Natural killer cell (primary cell): Measurements from ENCODE around the gene RGS12. TPM values are rescaled to one million over a fixed set of nuclear protein-coding genes. Genes with fewer than 3 reads are reported as not detected.

Experiments used
- ATAC-seq, 3 donors: fragments of 150-1000 bp in 2 of 3; fragments of 200-7000 bp in 1 of 3; cut with Tn5 transposase; 1 replicate in 1 of 3; 2 replicates in 2 of 3; pipeline ENCODE4 v1.10.0; 2021; ENCODE audit warnings: mild to moderate bottlenecking in 2 of 3, moderate library complexity in 2 of 3
- DNase-seq, 2 donors: peaks; one replicate each; pipeline versions ENCODE4 v3.0.0 to v3.0.0-alpha.2; 2013 to 2021; ENCODE audit warnings: mixed read lengths in 1 of 2
- H3K27ac ChIP-seq: one replicate; pipeline ENCODE4 v1.5.1; 2013; ENCODE audit warnings: mild to moderate bottlenecking, low read length
- H3K27me3 ChIP-seq: one replicate; pipeline ENCODE4 v1.6.1; 2013; ENCODE audit warnings: low read length; ENCODE audit not compliant: control insufficient read depth, insufficient read depth
- H3K36me3 ChIP-seq: one replicate; pipeline ENCODE4 v1.6.1; 2013; ENCODE audit warnings: low read length; ENCODE audit not compliant: control insufficient read depth, insufficient read depth
- H3K4me1 ChIP-seq: one replicate; pipeline ENCODE4 v1.6.1; 2013; ENCODE audit warnings: low read length; ENCODE audit not compliant: control insufficient read depth, insufficient read depth
- H3K4me3 ChIP-seq: one replicate; pipeline ENCODE4 v1.5.1; 2013; ENCODE audit warnings: low read length
- H3K9me3 ChIP-seq: one replicate; pipeline ENCODE4 v1.6.1; 2013; ENCODE audit warnings: low read length; ENCODE audit not compliant: control insufficient read depth, insufficient read depth
- H3K27ac Mint-ChIP-seq, 2 donors: one replicate each; pipeline ENCODE4 v1.8.0; 2022; ENCODE audit warnings: mild to moderate bottlenecking in 2 of 2, mixed read lengths in 2 of 2, moderate library complexity in 1 of 2
- H3K27me3 Mint-ChIP-seq, 2 donors: one replicate each; pipeline ENCODE4 v1.8.0; 2022; ENCODE audit warnings: low read depth in 2 of 2, mixed read lengths in 2 of 2
- H3K36me3 Mint-ChIP-seq: one replicate; pipeline ENCODE4 v1.8.0; 2022; ENCODE audit warnings: mixed read lengths
- H3K4me1 Mint-ChIP-seq, 2 donors: one replicate each; pipeline ENCODE4 v1.8.0; 2022; ENCODE audit warnings: mixed read lengths in 2 of 2
- H3K4me3 Mint-ChIP-seq: one replicate; pipeline ENCODE4 v1.8.0; 2022; ENCODE audit warnings: mild to moderate bottlenecking, moderate library complexity, mixed read lengths
- H3K9me3 Mint-ChIP-seq, 2 donors: one replicate each; pipeline ENCODE4 v1.8.0; 2022; ENCODE audit warnings: mixed read lengths in 2 of 2
- WGBS: methylation state at CpG from one replicate; pipeline ENCODE4 v1.1.7; 2013; ENCODE audit warnings: missing lambda C conversion rate; ENCODE audit not compliant: insufficient coverage; 5-methylcytosine and 5-hydroxymethylcytosine counted together
- intact Hi-C: fragments of 100-400 bp; cut with micrococcal nuclease; formaldehyde crosslinking; loops from one replicate; pipeline ENCODE4 v1.14.2; 2022
- total RNA-seq, 4 donors: library from RNA; stranded (reverse); fragments of 120-200 nt in 1 of 4; gene quantifications; one replicate each; pipeline versions ENCODE4 v1.2.3 to v1.2.4, GENCODE V29; 2013 to 2022
- TF ChIP-seq, protein P1 (sequence below): fragments of 200-600 bp; IDR thresholded peaks from one replicate; pipeline ENCODE4 v1.8.0; 2022; ENCODE audit warnings: antibody characterized with exemption

RGS12 gene
- total RNA-seq, 3 donors from 2014 or later (not counting 1 experiment from before 2014, with no cell fraction given), result 10.5 to 12.3 (median 10.6) TPM

DNA sequence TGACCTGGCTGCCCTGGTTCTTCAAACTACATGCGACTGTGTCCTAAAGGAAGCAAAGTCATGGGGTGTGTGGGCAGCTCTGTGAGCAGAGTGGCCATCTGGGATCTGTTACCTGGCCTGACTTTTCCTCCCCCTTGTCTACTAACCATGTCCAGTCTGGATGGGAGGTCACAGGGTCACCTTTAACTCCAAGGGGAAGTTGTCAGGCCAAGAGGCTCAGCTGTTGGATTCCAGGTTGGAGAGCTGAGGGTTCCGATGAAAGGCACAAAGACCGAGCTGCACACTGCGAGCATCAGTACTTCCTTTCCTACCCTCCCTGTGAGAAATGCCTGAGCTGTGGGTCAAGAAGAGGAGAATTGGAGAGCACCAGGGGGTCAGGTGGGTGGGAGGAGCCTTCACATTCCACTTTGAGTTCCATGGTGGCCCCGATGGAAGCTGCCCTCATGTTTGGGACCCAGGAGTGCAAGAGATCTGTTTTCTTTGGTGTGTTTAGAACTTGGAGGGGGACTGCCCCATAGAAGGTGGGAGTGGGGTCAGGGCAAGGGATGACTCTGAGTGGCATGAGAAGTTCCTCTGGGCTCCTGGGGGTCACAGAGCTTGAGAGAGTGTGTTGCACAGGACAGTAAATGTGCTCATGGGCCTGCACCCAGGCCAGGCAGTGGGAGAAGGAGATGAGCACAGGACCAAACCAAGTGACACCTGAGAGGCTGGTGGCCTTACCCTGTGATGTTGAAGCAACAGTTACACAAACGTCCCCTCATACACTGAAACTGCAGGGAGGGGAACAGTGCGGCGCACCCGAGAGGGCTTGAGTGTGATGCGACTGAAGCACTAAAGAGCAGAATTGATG lies 36.2 kb downstream of the RGS12 start:
- no peaks in the 10 kb centered on the region for H3K9me3 ChIP-seq
- H3K4me3 ChIP-seq, result no peak overlapping the region
- no peaks in the 10 kb centered on the region for H3K4me1 ChIP-seq
- Mint-ChIP-seq H3K4me3 (no peak overlapping the region), H3K9me3 (no peaks in the 10 kb centered on the region), H3K27ac (no peak overlapping the region), H3K36me3 (no peaks in the 10 kb centered on the region), H3K4me1 (peaks cover 0 to 4% of the 10 kb centered on the region in 2 donors), H3K27me3 (no peaks in the 10 kb centered on the region)
- DNase-seq (no peak), ATAC-seq (no peak)
- no peak overlapping the region for H3K27ac ChIP-seq
- intact Hi-C loops, result no loop called here
- no peaks in the 10 kb centered on the region for H3K36me3 ChIP-seq
- no peaks in the 10 kb centered on the region for H3K27me3 ChIP-seq
- 97% methylated on average over 10 of the region's 10 CpGs for WGBS
- TF ChIP-seq, protein P1, sequence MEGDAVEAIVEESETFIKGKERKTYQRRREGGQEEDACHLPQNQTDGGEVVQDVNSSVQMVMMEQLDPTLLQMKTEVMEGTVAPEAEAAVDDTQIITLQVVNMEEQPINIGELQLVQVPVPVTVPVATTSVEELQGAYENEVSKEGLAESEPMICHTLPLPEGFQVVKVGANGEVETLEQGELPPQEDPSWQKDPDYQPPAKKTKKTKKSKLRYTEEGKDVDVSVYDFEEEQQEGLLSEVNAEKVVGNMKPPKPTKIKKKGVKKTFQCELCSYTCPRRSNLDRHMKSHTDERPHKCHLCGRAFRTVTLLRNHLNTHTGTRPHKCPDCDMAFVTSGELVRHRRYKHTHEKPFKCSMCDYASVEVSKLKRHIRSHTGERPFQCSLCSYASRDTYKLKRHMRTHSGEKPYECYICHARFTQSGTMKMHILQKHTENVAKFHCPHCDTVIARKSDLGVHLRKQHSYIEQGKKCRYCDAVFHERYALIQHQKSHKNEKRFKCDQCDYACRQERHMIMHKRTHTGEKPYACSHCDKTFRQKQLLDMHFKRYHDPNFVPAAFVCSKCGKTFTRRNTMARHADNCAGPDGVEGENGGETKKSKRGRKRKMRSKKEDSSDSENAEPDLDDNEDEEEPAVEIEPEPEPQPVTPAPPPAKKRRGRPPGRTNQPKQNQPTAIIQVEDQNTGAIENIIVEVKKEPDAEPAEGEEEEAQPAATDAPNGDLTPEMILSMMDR, result no peak

DNA sequence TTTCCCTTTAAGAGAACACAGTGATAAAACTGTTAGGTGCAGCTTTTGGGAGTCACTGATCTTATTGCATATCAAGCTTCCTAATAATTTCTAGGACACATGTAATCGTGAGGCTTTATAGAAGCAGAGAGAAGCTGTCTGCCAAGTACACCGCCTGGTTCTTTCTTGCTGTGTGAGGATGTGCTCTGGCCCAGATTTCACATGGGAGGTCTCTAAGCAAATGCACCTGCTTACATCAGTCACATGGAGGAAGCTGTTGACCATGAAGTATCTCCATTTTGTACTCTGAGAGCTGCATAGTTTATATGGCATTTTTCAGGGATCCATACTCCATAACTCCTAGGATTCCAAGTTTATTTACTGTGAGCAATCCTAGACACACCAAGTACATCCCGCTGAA lies 37.1 kb downstream of the RGS12 start:
- TF ChIP-seq, protein P1, result no peak
- Histone ChIP-seq H3K9me3 (no peaks in the 10 kb centered on the region), H3K27me3 (no peaks in the 10 kb centered on the region), H3K36me3 (no peaks in the 10 kb centered on the region), H3K27ac (no peak overlapping the region), H3K4me1 (no peaks in the 10 kb centered on the region), H3K4me3 (no peak overlapping the region)
- Mint-ChIP-seq H3K27me3 (no peaks in the 10 kb centered on the region), H3K27ac (no peak overlapping the region), H3K36me3 (no peaks in the 10 kb centered on the region), H3K4me1 (peaks cover 0 to 4% of the 10 kb centered on the region in 2 donors), H3K4me3 (no peak overlapping the region), H3K9me3 (no peaks in the 10 kb centered on the region)
- ATAC-seq (no peak), DNase-seq (no peak)
- WGBS, result 97% methylated on average over 3 of the region's 3 CpGs
- intact Hi-C loops, result no loop called here

DNA sequence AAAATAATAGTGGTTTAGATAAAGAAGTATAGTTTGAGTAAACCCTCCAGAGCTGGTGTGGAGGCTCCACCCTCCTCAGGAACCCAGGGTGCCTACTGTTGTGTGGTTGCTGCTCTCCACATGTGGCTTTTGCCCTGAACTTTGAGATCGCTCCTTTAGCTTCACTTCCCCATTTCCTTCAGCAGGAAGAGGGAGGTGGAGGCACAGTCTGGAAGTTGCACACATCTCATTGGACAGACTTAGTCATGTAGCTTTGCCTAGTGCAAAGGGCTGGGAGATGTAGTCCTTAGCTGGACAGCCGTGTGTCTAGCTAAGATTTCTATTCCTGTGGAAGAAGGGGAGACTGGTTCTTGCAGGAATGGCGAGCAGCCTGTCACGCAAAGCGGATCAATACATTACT lies 37.9 kb downstream of the RGS12 start:
- Histone ChIP-seq H3K9me3 (no peaks in the 10 kb centered on the region), H3K27me3 (no peaks in the 10 kb centered on the region), H3K36me3 (no peaks in the 10 kb centered on the region), H3K4me3 (no peak overlapping the region), H3K27ac (no peak overlapping the region), H3K4me1 (no peaks in the 10 kb centered on the region)
- intact Hi-C loops, result no loop called here
- no peak for DNase-seq
- H3K4me1 Mint-ChIP-seq, result peaks cover 0 to 4% of the 10 kb centered on the region in 2 donors
- no peak overlapping the region for H3K4me3 Mint-ChIP-seq
- no peaks in the 10 kb centered on the region for H3K36me3 Mint-ChIP-seq
- H3K27ac Mint-ChIP-seq, result no peak overlapping the region
- 73% methylated on average over 4 of the region's 5 CpGs for WGBS
- TF ChIP-seq, protein P1, result no peak
- ATAC-seq, result no peak
- H3K9me3 Mint-ChIP-seq, result no peaks in the 10 kb centered on the region
- H3K27me3 Mint-ChIP-seq, result no peaks in the 10 kb centered on the region
